WTC11 (cell line): Measurements from ENCODE around the gene CHID1. TPM values are rescaled to one million over a fixed set of nuclear protein-coding genes. Genes with fewer than 3 reads are reported as not detected.
A peak's percentile ranks its signal among the peaks of the same experiment; 100 is the strongest.

ENCODE experiments used
- ATAC-seq: fragments of 200-7000 bp; cut with Tn5 transposase; 2 replicates; pipeline ENCODE4 v1.10.0; 2021; ENCODE audit warnings: mild to moderate bottlenecking, moderate library complexity
- CTCF ChIA-PET: fragments of 300-600 bp; sonication (Branson Sonifier 250); formaldehyde crosslinking; loops from one replicate; lab custom pipeline; 2021; ENCODE audit warnings: antibody characterized with exemption; lab: Charles Lee
- POLR2A ChIA-PET: fragments of 350-600 bp; sonication (Branson Sonifier 250); formaldehyde crosslinking; loops from one replicate; lab custom pipeline; 2021; ENCODE audit warnings: antibody characterized with exemption; lab: Charles Lee
- DNase-seq: peaks from one replicate; pipeline ENCODE4 v3.0.0; 2021; ENCODE audit warnings: low spot score
- H3K27ac Mint-ChIP-seq: 2 replicates; pipeline ENCODE4 v1.8.0; 2021; ENCODE audit warnings: mixed read lengths
- H3K27me3 Mint-ChIP-seq: 2 replicates; pipeline ENCODE4 v1.8.0; 2021; ENCODE audit warnings: low read depth, mild to moderate bottlenecking, moderate library complexity, mixed read lengths
- H3K36me3 Mint-ChIP-seq: 2 replicates; pipeline ENCODE4 v1.8.0; 2021; ENCODE audit warnings: mixed read lengths
- H3K4me1 Mint-ChIP-seq: 2 replicates; pipeline ENCODE4 v1.8.0; 2022; ENCODE audit warnings: mixed read lengths
- H3K4me3 Mint-ChIP-seq: 2 replicates; pipeline ENCODE4 v1.8.0; 2021; ENCODE audit warnings: mild to moderate bottlenecking, moderate library complexity, mixed read lengths
- H3K9me3 Mint-ChIP-seq: 2 replicates; pipeline ENCODE4 v1.8.0; 2021; ENCODE audit warnings: mixed read lengths
- ERG ChIP-seq: fragments of 250-450 bp; sonication (Bioruptor Pico); IDR thresholded peaks from 2 replicates; pipeline ENCODE4 v1.8.0; 2021; ENCODE audit warnings: mild to moderate bottlenecking
- FOXK1 ChIP-seq: sonication (generic); formaldehyde crosslinking; IDR thresholded peaks from 2 replicates; pipeline ENCODE4 v1.8.0; 2022; ENCODE audit warnings: mild to moderate bottlenecking, moderate library complexity, missing genetic modification reagents
- FOXP4 ChIP-seq: sonication (generic); formaldehyde crosslinking; IDR thresholded peaks from 2 replicates; pipeline ENCODE4 v1.8.0; 2022; ENCODE audit warnings: mild to moderate bottlenecking, missing genetic modification reagents
- GABPB1 ChIP-seq: sonication (generic); formaldehyde crosslinking; IDR thresholded peaks from 2 replicates; pipeline ENCODE4 v1.8.1; 2023; ENCODE audit warnings: mild to moderate bottlenecking, missing genetic modification reagents
- GTF2I ChIP-seq: fragments of 250-450 bp; sonication (Bioruptor Pico); conservative IDR thresholded peaks from 2 replicates; pipeline ENCODE4 v1.4.0; 2021; ENCODE audit warnings: mild to moderate bottlenecking
- IRF2 ChIP-seq: sonication (generic); formaldehyde crosslinking; IDR thresholded peaks from 2 replicates; pipeline ENCODE4 v1.8.0; 2022; ENCODE audit warnings: low read depth, missing genetic modification reagents, borderline replicate concordance
- JUN ChIP-seq: sonication (generic); formaldehyde crosslinking; IDR thresholded peaks from 2 replicates; pipeline ENCODE4 v1.8.0; 2023; ENCODE audit warnings: mild to moderate bottlenecking, missing genetic modification reagents
- SOX15 ChIP-seq: fragments of 250-450 bp; sonication (Bioruptor Pico); IDR thresholded peaks from 2 replicates; pipeline ENCODE4 v1.9.0; 2021; ENCODE audit warnings: mild to moderate bottlenecking
- TCF7 ChIP-seq: sonication (generic); formaldehyde crosslinking; IDR thresholded peaks from 2 replicates; pipeline ENCODE4 v1.8.0; 2022; ENCODE audit warnings: mild to moderate bottlenecking, low read depth, missing genetic modification reagents, moderate library complexity
- TEAD4 ChIP-seq: sonication (generic); formaldehyde crosslinking; IDR thresholded peaks from 2 replicates; pipeline ENCODE4 v1.8.0; 2022; ENCODE audit warnings: mild to moderate bottlenecking, missing genetic modification reagents
- ZNF138 ChIP-seq: sonication (generic); formaldehyde crosslinking; conservative IDR thresholded peaks from 2 replicates; pipeline ENCODE4 v1.8.1; 2022; ENCODE audit warnings: mild to moderate bottlenecking, moderate library complexity, missing genetic modification reagents
- total RNA-seq: library from RNA; stranded (reverse); gene quantifications from 3 replicates; pipeline ENCODE4 v1.2.3, GENCODE V29; 2021
- TF ChIP-seq, protein P1 (sequence below): fragments of 250-450 bp; sonication (Bioruptor Pico); conservative IDR thresholded peaks from 2 replicates; pipeline ENCODE4 v1.9.0; 2021; ENCODE audit warnings: mild to moderate bottlenecking
- TF ChIP-seq, protein P2 (sequence below): fragments of 250-450 bp; sonication (Bioruptor Pico); IDR thresholded peaks from 2 replicates; pipeline ENCODE4 v1.9.0; 2021; ENCODE audit warnings: moderate library complexity, mild to moderate bottlenecking, inconsistent platforms, borderline replicate concordance
- TF ChIP-seq, protein P3 (sequence below): sonication (generic); formaldehyde crosslinking; IDR thresholded peaks from 2 replicates; pipeline ENCODE4 v1.8.1; 2023; ENCODE audit warnings: mild to moderate bottlenecking, missing genetic modification reagents, borderline replicate concordance

Gene CHID1
- total RNA-seq, 1 experiment from 2014 or later: 92.8 TPM

DNA sequence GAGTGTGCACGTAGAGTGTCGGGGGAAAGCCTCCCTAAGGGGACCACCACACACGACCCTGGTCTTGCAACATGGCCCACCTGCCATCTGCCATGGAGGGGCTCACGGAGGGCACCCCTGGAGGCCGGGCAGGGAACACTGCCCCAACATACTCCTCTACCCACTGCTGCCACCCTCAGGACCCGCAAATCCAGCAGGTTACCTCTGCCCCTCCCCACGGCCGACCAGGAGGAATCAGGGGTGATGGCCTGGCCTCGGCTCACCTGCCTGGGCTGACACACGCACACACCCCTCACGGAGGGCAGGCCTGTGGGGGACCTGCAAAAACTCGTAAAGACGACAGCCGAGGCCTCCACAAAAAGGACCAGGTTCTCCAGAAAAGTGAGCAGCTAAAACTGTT, 30.2 kb downstream of the CHID1 start:
- Mint-ChIP-seq H3K36me3 (peaks cover 36% of the 10 kb centered on the region), H3K9me3 (no peaks in the 10 kb centered on the region), H3K4me1 (no peaks in the 10 kb centered on the region), H3K27ac (no peak overlapping the region), H3K4me3 (no peak overlapping the region), H3K27me3 (peaks cover 2% of the 10 kb centered on the region; the same call in 1 of the 2 replicates)
- CTCF ChIA-PET: no interaction called here
- peak; percentile 32 for DNase-seq
- no peak for ATAC-seq
- POLR2A ChIA-PET: no interaction called here
- TF ChIP-seq, protein P1, sequence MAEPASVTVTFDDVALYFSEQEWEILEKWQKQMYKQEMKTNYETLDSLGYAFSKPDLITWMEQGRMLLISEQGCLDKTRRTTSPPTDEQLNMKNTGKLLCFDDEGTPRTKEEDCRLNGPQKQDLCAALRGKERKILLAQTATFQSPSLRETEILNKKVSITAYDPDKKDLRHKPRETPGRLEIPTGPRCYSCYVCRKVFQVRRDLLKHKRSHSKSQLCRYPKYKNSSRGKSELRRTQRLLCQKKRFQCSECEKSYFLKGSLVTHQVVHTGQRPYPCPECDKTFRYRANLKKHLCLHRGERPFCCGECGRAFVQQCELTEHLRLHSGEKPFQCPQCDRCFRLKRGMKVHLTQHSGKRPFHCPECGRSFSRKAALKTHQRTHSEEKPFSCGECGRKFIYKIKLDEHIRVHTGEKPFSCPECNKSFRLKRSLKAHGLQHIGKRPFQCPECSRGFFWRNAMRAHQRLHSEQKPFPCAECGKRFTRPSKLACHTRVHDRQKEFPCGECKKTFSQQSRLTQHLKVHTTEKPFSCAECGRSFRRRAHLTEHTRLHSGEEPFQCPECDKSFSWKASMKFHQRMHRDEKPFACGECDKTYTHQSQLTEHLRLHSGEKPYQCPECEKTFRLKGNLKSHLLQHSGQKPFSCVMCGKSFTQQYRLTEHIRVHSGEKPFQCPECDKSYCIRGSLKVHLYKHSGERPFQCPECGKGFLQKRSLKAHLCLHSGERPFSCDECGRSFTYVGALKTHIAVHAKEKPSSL (CRISPR knock-in tag): no peak
- TF ChIP-seq GTF2I (CRISPR knock-in tag) (no peak), FOXK1 (CRISPR knock-in tag) (no peak), TCF7 (CRISPR knock-in tag) (no peak), SOX15 (no peak), JUN (CRISPR knock-in tag) (no peak), IRF2 (CRISPR knock-in tag) (no peak), FOXP4 (CRISPR knock-in tag) (no peak), ZNF138 (CRISPR knock-in tag) (no peak)
- TF ChIP-seq, protein P2, sequence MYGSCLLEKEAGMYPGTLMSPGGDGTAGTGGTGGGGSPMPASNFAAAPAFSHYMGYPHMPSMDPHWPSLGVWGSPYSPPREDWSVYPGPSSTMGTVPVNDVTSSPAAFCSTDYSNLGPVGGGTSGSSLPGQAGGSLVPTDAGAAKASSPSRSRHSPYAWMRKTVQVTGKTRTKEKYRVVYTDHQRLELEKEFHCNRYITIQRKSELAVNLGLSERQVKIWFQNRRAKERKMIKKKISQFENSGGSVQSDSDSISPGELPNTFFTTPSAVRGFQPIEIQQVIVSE (CRISPR knock-in tag): no peak

- H3K27me3 Mint-ChIP-seq: peaks cover 3% of the 10 kb centered on the region
- H3K27ac Mint-ChIP-seq: peak overlapping the region; percentile 87; the same call in 1 of the 2 replicates
- ChIA-PET POLR2A (no interaction called here), CTCF (interaction anchor here (1.5 kb wide), 1 partner anchor 173 kb away, joined by 5 read pairs; no protein-coding TSS in a partner anchor)
- no peaks in the 10 kb centered on the region for H3K9me3 Mint-ChIP-seq
- peak; percentile 90 for ATAC-seq
- no peak overlapping the region for H3K4me3 Mint-ChIP-seq
- TF ChIP-seq GABPB1 (CRISPR knock-in tag) (no peak), ERG (CRISPR knock-in tag) (no peak), TEAD4 (CRISPR knock-in tag) (no peak)
- TF ChIP-seq, protein P3, sequence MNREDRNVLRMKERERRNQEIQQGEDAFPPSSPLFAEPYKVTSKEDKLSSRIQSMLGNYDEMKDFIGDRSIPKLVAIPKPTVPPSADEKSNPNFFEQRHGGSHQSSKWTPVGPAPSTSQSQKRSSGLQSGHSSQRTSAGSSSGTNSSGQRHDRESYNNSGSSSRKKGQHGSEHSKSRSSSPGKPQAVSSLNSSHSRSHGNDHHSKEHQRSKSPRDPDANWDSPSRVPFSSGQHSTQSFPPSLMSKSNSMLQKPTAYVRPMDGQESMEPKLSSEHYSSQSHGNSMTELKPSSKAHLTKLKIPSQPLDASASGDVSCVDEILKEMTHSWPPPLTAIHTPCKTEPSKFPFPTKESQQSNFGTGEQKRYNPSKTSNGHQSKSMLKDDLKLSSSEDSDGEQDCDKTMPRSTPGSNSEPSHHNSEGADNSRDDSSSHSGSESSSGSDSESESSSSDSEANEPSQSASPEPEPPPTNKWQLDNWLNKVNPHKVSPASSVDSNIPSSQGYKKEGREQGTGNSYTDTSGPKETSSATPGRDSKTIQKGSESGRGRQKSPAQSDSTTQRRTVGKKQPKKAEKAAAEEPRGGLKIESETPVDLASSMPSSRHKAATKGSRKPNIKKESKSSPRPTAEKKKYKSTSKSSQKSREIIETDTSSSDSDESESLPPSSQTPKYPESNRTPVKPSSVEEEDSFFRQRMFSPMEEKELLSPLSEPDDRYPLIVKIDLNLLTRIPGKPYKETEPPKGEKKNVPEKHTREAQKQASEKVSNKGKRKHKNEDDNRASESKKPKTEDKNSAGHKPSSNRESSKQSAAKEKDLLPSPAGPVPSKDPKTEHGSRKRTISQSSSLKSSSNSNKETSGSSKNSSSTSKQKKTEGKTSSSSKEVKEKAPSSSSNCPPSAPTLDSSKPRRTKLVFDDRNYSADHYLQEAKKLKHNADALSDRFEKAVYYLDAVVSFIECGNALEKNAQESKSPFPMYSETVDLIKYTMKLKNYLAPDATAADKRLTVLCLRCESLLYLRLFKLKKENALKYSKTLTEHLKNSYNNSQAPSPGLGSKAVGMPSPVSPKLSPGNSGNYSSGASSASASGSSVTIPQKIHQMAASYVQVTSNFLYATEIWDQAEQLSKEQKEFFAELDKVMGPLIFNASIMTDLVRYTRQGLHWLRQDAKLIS (CRISPR knock-in tag): no peak
- peaks cover 41% of the 10 kb centered on the region for H3K36me3 Mint-ChIP-seq
- peak; percentile 82 for DNase-seq
- no peaks in the 10 kb centered on the region for H3K4me1 Mint-ChIP-seq
Measured at GRCh38 chr11:877565-877964, 33.0 kb downstream of the CHID1 start.
